ENCODE measurements around the gene SLC15A3.
"Not testable (repeated sequence)": the region's sequence is repeated elsewhere in the genome, so short reads cannot be mapped to it uniquely, and the experiment has no call there.

SLC15A3 gene

DNA sequence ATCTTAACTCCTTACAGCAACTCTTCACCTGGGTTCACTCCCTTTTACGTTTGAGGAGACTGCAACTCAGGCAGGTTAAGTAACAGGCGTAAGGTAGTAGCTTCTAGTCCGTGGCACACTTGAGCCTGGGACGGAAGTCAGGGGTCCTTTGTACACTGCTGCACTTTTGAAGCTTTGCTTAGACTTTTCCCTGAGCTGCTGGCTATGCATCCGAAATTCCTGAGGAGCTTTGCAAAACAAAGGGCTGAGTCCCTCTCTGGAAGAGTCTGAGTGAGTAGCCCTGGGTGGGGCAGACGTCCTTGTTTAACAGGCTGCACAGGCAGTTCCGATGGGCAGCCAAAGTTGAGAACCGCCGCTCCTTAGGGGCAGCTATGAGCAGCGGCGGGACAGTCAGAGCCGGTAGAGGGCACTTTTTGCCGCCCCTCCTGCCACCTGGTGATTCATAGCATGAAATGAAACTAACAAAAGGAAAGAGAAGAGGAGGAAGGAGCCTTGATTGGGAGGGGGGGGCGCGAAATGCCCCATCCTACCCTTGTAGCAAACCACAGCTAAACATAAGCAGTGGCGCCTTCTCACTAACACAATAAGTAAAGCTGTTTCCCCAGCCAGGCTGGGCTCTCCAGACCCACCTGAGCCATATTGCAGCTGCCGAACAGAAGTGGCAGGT is 36.6 kb downstream of the SLC15A3 start:
- peak; percentile 51 to 53 for DNase-seq (ENCODE audit: low read depth in 1 of 2, low spot score in 1 of 2)

DNA sequence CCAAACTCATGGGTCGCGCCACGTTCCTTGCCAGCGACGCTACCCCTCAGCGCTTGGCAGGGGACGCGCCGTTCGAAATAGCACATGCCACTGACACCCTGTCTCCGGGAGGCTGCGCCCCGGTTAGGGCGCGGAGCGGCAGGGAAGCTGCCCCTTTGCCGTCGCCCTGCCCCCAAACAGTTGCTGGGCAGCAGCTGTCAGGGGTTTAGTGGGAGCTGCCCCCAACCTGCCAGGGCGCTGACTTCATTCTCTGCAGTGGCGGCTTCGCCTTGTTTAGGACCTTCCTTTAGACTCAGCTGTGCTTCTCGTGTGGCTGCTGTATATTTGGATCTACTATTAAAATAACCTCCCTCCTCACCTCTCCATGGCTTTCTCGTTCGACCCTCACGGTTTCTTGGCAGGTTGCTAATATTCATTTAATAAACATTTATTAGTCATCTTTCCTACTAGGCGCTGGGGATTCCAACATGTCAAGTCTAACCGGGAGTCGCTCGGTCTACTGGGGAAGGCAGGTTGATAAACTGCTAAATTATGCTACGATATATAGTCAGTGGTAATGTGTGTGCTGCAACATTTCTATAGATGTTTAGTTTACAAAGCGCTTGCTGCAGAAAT is 37.2 kb downstream of the SLC15A3 start:
- DNase-seq (ENCODE audit: low read depth in 1 of 2, low spot score in 1 of 2): no peak

DNA sequence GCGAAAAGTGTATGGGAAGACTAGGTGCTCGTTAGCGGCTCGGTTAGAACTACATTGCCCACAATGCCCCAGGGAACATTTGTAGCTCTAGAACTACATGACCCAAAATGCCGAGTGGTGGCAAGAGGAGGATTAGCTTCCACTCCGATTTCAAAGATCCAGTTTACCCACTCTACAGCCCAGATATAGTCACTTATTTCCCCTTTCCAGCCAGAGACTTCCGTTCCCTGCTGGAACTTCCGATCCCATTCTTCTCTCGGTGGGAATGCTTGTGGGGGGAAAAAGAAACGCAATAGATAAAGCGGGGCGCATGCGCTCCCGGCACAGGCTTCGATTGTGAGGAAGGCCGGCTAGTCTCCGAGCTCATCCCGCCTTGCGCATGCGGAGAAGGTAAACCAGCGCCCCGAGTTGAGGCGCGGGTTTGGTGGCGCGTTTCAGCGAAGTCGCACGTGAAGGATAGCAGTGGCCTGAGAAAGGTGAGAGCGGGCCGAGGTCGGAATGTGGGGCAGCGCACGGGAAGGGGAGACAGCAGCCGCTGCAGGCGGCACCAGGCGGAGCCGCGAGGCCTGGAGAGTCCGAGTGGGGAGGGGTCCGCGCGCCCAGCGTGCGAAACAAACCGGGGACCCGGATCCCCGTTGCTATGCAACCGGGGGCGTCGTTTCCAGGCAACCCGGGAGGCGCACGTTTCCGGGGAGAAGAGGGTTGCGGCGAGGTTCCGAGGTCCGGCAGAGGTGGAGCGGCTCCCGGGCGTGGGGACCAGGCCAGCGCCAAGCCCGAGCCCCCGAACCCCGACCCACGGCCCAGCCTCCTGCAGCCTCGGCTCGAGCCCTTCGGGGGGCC is 38.0 kb downstream of the SLC15A3 start, which contains the start of gene TMEM109:
TSS of gene TMEM109 (plus strand) at position 366 of the 840 bp plus-strand sequence. CDS start 5,536 bp downstream, outside the sequence.
- DNase-seq (ENCODE audit: low read depth in 1 of 2, low spot score in 1 of 2): peak; percentile 73 to 75

DNA sequence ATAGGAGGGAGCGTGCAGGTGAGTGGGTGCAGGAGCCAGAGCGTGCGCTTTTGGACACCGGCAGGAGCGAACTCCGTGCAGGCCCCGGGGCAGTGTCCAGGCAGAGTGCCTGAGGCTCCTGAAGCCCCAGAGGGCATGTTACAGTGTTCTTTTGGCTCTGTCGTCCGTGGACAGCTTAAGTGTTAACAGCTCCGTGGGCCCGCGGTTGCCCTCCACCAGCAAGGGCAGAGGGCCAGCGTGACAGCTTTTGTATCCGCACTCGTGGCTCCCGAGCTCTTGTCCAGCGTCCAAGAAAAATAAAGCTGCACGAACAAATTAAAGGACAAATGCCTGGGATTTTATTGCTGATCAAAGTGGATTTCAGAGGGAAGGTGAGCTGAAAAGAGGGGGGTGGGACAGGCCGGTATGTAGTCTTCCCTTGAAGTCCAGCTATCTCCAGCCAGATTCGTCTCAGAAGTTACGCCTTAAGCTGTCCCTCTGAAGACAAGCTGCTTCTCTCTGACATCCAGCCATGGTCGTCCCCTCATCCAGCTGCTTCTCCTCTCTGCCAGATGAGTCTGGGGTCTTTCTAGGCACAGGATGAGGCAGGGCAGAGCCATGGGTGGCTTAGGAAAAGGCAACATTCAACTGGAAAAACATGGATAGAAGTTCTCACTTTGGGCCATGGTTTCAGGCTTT is 39.0 kb downstream of the SLC15A3 start:
- no peak for DNase-seq (ENCODE audit: low read depth in 1 of 2, low spot score in 1 of 2)

GRCh38 chr11:60912223-60912850 is 39.6 kb downstream of the SLC15A3 start:
- no peak for DNase-seq (ENCODE audit: low read depth in 1 of 2, low spot score in 1 of 2)

DNA sequence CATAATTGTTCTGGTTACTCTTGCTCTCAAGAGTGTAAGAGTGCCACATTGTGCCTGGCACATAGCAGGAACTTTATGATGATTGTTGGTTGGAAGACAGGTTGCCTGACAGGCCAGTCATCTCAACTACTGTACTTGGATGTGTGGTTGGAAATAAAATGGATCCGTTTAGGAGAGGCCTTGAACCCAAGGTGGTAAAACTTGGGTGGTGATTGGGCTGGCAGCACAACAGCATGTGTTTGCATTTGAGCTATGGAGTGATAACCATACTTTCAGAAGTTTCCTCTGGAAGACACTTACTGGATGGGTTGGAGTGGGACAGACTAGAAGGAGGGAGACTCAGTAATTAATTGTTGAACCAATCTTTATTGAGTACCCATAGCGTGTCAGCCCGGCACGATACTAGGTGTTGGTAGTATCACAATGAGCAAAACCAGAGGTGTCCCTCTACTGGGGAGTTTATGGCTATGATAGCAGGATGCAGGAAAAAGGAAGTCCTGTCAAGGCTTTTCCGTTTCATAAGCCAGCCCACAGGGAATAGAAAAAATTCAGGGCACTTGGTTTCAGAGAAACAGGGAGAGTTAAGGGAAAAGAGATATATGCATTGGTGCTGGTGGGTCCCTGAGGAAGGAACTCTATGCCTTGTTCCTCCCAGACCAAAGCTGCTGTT is 41.1 kb downstream of the SLC15A3 start:
- no peak for DNase-seq (ENCODE audit: low read depth in 1 of 2, low spot score in 1 of 2)

- no peak for DNase-seq (ENCODE audit: low read depth in 1 of 2, low spot score in 1 of 2)
These were observed 41.7 kb downstream of the SLC15A3 start for GRCh38 chr11:60910281-60910687.

DNA sequence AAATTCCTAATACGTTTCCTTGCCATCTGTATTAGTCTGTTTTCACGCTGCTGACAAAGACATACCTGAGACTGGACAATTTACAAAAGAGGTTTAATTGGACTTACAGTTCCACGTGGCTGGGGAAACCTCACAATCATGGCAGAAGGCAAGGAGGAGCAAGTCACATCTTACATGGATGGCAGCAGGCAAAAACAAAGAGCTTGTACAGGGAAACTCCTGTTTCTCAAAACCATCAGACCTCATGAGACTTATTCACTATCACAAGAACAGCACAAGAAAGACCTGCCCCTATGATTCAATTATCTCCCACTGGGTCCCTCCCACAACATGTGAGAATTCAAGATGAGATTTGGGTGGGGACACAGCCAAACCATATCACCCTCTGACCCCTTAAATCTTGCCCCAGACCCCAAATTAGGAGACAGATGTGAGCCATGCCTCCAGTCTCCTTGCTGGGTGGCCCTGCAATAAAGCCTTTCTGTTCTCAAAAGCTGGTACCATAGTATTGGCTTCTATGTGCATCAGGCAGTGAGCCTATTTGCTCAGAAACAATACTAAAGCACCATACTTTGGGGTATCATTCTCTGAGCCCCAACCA is 42.2 kb downstream of the SLC15A3 start:
- DNase-seq (ENCODE audit: low read depth in 1 of 2, low spot score in 1 of 2): not testable (repeated sequence)

GRCh38 chr11:60908803-60909202 is 43.2 kb downstream of the SLC15A3 start:
- no peak for DNase-seq (ENCODE audit: low read depth in 1 of 2, low spot score in 1 of 2)

DNA sequence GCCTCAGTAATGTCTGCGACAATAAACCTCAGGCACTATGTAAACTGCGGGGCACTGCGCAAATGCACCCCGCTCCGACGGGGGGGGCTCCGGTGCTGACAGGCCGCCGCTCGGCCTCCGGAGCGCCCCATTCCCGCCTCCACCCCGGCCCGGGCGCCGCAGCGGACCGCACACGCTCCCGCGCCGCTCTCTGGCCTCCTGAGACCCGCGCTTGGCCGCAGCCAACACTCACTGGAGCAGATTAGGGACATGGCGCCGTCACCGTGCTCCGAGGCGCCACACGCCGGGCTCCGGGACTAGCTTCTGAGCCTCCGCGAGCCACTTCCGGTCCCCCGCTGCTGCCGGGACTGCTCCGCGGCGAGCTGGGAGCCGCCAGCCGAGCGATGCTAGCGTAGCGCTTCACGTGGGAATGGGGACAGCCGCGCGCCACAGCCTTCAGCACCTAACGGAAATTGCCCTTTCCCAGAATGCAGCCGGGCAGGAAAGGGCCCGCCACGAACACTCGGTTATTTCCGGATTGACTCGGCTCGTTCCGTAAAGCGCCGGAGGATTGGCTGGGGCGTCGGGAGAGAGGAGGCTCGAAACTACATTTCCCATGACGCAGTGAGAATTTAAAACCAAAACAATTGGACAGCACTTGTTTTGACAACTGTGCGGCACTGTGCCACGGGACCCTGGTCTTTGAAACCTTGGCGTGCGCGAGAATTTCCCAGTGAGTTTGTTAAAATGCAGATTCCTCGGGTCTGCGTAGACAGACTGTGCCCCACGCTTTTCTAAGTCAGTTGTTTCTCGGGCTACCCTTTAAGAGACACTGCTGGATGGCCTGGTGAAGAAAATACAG is 45.6 kb downstream of the SLC15A3 start, which contains the start of gene PRPF19:
TSS of gene PRPF19 (minus strand) at position 454 of the 841 bp plus-strand sequence. CDS start at position 251, 203 bp downstream.
- DNase-seq (ENCODE audit: low read depth in 1 of 2, low spot score in 1 of 2): peak; percentile 95 to 98

DNA sequence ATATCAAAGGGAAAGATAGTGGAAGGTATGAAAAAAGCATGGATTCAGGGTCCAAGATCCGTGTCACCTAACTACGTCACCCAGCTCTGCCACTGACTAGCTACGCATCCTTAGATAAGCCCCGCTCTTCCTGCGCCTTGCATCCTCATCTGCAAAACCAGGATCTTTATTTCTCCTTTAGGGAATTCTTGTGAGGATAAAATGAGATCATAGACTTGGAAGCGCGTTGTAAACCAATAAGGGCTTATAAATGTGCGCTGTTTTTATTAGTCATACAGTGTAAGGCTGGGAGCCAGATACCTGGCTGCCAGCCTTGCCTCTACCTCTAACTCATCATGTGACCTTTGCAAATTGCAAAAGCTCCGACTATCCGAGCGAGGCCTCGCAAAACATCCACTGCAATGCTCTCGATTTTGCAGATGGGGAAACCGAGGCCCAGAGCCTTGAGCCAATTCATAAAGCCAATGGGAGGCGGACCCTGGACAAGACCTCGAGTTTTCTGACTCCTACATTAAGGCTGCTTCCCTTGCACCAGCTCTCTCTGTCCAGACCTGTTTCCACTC is 46.3 kb downstream of the SLC15A3 start:
- DNase-seq (ENCODE audit: low read depth in 1 of 2, low spot score in 1 of 2): no peak

DNA sequence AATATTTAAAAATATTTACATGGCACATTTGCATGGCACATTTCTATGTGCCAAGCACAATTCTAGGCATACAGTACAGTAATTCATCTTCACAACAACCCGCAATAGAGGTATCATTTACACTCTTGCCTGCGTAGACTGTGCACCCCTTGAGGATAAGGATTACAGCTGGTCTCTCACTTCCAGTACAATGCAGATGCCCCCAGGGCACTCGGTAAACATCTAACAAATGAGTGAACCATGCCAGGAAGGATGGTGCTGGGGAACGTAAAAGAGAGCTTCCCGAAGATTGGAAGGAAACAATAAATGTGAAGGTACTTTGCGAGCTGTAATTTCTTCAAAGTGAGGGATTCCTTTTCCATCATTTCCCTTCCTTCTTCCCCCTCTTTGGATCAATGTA is 46.9 kb downstream of the SLC15A3 start:
- DNase-seq (ENCODE audit: low read depth in 1 of 2, low spot score in 1 of 2): no peak

DNA sequence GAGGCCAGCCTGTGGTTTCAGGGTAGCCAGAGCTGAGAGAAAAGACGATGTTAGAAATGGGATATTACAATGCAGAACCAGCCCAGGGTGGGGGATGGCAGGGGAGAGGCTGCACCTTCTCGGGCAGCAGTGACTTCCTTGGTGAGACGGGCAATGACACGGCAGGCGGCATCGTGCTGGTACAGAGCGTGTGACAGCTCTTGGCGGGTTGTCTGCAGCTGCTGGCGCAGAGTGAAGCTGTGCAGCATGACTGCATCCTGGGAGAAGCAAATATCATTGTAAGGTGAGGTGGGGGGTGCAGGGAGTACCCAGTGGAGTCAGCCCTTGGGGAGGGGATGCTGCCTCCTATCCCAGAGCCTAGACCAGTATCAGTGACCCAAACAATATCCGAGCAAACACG is 49.4 kb downstream of the SLC15A3 start:
- DNase-seq (ENCODE audit: low read depth in 1 of 2, low spot score in 1 of 2): no peak

- DNase-seq (ENCODE audit: low read depth in 1 of 2, low spot score in 1 of 2): no peak
These were observed 51.1 kb downstream of the SLC15A3 start for GRCh38 chr11:60900673-60901404.

DNA sequence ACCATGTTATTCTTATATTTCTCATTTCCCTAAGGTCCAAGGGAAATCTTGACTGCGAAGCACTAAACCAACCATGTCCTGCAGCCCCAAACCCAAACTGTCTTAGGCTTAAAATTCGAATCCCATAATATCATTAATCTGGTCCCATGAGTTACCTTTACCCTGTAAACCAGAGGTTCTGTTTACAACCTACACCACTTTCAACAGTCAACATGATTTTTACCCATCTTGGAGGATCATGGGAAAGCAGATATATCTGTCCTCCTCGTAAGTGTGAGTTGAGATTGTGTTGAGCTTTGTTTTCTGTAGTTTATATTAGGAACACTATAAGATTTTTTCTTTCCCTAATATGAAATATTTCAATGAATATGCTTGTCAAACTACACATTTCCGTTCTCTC is 52.0 kb downstream of the SLC15A3 start:
- no peak for DNase-seq (ENCODE audit: low read depth in 1 of 2, low spot score in 1 of 2)

GRCh38 chr11:60899046-60899936 is 52.7 kb downstream of the SLC15A3 start:
- no peak for DNase-seq (ENCODE audit: low read depth in 1 of 2, low spot score in 1 of 2)

- no peak for DNase-seq (ENCODE audit: low read depth in 1 of 2, low spot score in 1 of 2)
These were observed 54.5 kb downstream of the SLC15A3 start for GRCh38 chr11:60897496-60897895.

Data from activated T-helper 1 cell treated with anti-CD3 and anti-CD28 coated beads, Interleukin-2, amount 50 U/mL, for 16 hours (primary cell).